Panc1 (cell line): ENCODE measurements around the gene OTUD4.

Experiments
- CTCF ChIP-seq: fragments of 450-650 bp; IDR thresholded peaks from 2 replicates; pipeline ENCODE4 v1.5.1; 2017; ENCODE audit warnings: mild to moderate bottlenecking
- REST ChIP-seq, 2 experiments: IDR thresholded peaks; 2 replicates each; pipeline ENCODE4 v1.6.1; 2011 to 2012; ENCODE audit warnings: low read depth in 2 of 2, control low read depth in 1 of 2, low read length in 1 of 2, mild to moderate bottlenecking in 1 of 2, moderate library complexity in 1 of 2; ENCODE audit not compliant: insufficient read depth in 1 of 2
- TCF7L2 ChIP-seq: IDR thresholded peaks from 2 replicates; pipeline ENCODE4 v1.6.1; 2011; ENCODE audit warnings: mild to moderate bottlenecking, low read depth, low read length, inconsistent platforms

GRCh38 chr4:145177906-145178538, 2.4 kb downstream of the OTUD4 start:
- TF ChIP-seq CTCF (no peak), TCF7L2 (no peak), REST (IDR thresholded peaks at IDR 0.05; ENCODE audit: insufficient read depth in 1 of 2, low read depth in 2 of 2, low read length in 1 of 2) (no peak)
